HEK293 (cell line): Measurements from ENCODE around the gene C5orf46.
"Not testable (repeated sequence)": the region's sequence is repeated elsewhere in the genome, so short reads cannot be mapped to it uniquely, and the experiment has no call there.

Source experiments
- CTCF ChIA-PET: fragments of 350-600 bp; formaldehyde crosslinking; extraction: SDS; loops from one replicate; lab custom pipeline; 2021; ENCODE audit warnings: antibody characterized with exemption; lab: Yijun Ruan, JAX
- POLR2A ChIA-PET: fragments of 300-600 bp; formaldehyde crosslinking; extraction: SDS; loops from one replicate; lab custom pipeline; 2020; ENCODE audit warnings: antibody characterized with exemption, inconsistent platforms; lab: Yijun Ruan, JAX
- H3K27ac ChIP-seq: fragments of 200-500 bp; sonication (Bioruptor generic); 2 replicates; pipeline ENCODE4 v1.5.1; 2014; ENCODE audit warnings: low read depth, low read length, control low read depth, inconsistent platforms; ENCODE audit errors: extremely low read depth
- H3K36me3 ChIP-seq, 2 experiments: fragments of 200-500 bp in 1 of 2; sonication (Bioruptor generic) in 1 of 2; 1 replicate in 1 of 2; 2 replicates in 1 of 2; pipeline ENCODE4 v1.5.1; 2014 to 2017; ENCODE audit warnings: inconsistent platforms in 2 of 2, low read length in 2 of 2; ENCODE audit not compliant: control insufficient read depth in 2 of 2, insufficient read depth in 1 of 2
- H3K4me1 ChIP-seq: fragments of 200-500 bp; sonication (Bioruptor generic); 2 replicates; pipeline ENCODE4 v1.5.1; 2014; ENCODE audit warnings: mild to moderate bottlenecking, low read length, inconsistent platforms; ENCODE audit not compliant: control insufficient read depth, insufficient read depth
- H3K4me3 ChIP-seq: 2 replicates; pipeline ENCODE4 v1.5.1; 2011; ENCODE audit warnings: low read depth, mild to moderate bottlenecking, control low read depth, low read length, moderate library complexity
- H3K9me3 ChIP-seq: fragments of 200-500 bp; sonication (Bioruptor generic); 2 replicates; pipeline ENCODE4 v1.5.1; 2014; ENCODE audit warnings: low read depth, low read length, inconsistent platforms; ENCODE audit not compliant: control insufficient read depth, insufficient read depth
- GLIS1 ChIP-seq: fragments of 450-650 bp; formaldehyde crosslinking; IDR thresholded peaks from 2 replicates; pipeline ENCODE4 v1.5.1; 2016; ENCODE audit warnings: missing biosample characterization, missing genetic modification characterization
- KLF1 ChIP-seq: fragments of 450-650 bp; formaldehyde crosslinking; IDR thresholded peaks from 2 replicates; pipeline ENCODE4 v1.5.1; 2016; ENCODE audit warnings: missing biosample characterization, missing genetic modification characterization
- KLF16 ChIP-seq: fragments of 450-650 bp; formaldehyde crosslinking; IDR thresholded peaks from 2 replicates; pipeline ENCODE4 v1.5.1; 2017; ENCODE audit warnings: missing biosample characterization, missing genetic modification characterization
- KLF17 ChIP-seq: fragments of 450-650 bp; formaldehyde crosslinking; IDR thresholded peaks from 2 replicates; pipeline ENCODE4 v1.5.1; 2016; ENCODE audit warnings: missing biosample characterization, missing genetic modification characterization
- OVOL3 ChIP-seq: fragments of 450-650 bp; formaldehyde crosslinking; IDR thresholded peaks from 2 replicates; pipeline ENCODE4 v1.5.1; 2016; ENCODE audit warnings: missing biosample characterization, missing genetic modification characterization
- ZFHX2 ChIP-seq: fragments of 450-650 bp; formaldehyde crosslinking; conservative IDR thresholded peaks from 2 replicates; pipeline ENCODE4 v1.5.1; 2016; ENCODE audit warnings: missing biosample characterization, missing genetic modification characterization
- ZNF211 ChIP-seq: fragments of 450-650 bp; formaldehyde crosslinking; IDR thresholded peaks from 2 replicates; pipeline ENCODE4 v1.5.1; 2016; ENCODE audit warnings: low read depth, missing biosample characterization, missing genetic modification characterization
- ZNF416 ChIP-seq: fragments of 450-650 bp; formaldehyde crosslinking; IDR thresholded peaks from 2 replicates; pipeline ENCODE4 v1.5.1; 2016; ENCODE audit warnings: missing biosample characterization, missing genetic modification characterization
- ZNF449 ChIP-seq: fragments of 450-650 bp; formaldehyde crosslinking; IDR thresholded peaks from 2 replicates; pipeline ENCODE4 v1.5.1; 2017; ENCODE audit warnings: missing biosample characterization, mild to moderate bottlenecking, missing genetic modification characterization, moderate library complexity
- ZNF473 ChIP-seq: fragments of 450-650 bp; formaldehyde crosslinking; IDR thresholded peaks from 2 replicates; pipeline ENCODE4 v1.5.1; 2017; ENCODE audit warnings: missing biosample characterization, missing genetic modification characterization
- ZNF521 ChIP-seq: fragments of 450-650 bp; formaldehyde crosslinking; IDR thresholded peaks from 2 replicates; pipeline ENCODE4 v1.5.1; 2017; ENCODE audit warnings: missing biosample characterization, mild to moderate bottlenecking, missing genetic modification characterization
- ZNF701 ChIP-seq: fragments of 450-650 bp; formaldehyde crosslinking; IDR thresholded peaks from 2 replicates; pipeline ENCODE4 v1.5.1; 2016; ENCODE audit warnings: missing biosample characterization, missing genetic modification characterization
- ZNF843 ChIP-seq: fragments of 450-650 bp; formaldehyde crosslinking; IDR thresholded peaks from 2 replicates; pipeline ENCODE4 v1.5.1; 2016; ENCODE audit warnings: missing biosample characterization, missing genetic modification characterization
- ZSCAN16 ChIP-seq: fragments of 450-650 bp; formaldehyde crosslinking; IDR thresholded peaks from 2 replicates; pipeline ENCODE4 v1.5.1; 2016; ENCODE audit warnings: missing biosample characterization, missing genetic modification characterization
- TF ChIP-seq, protein P1 (sequence below): fragments of 450-650 bp; formaldehyde crosslinking; IDR thresholded peaks from 2 replicates; pipeline ENCODE4 v1.5.1; 2016; ENCODE audit warnings: missing biosample characterization, missing genetic modification characterization, borderline replicate concordance
- TF ChIP-seq, protein P2 (sequence below): fragments of 450-650 bp; formaldehyde crosslinking; IDR thresholded peaks from 2 replicates; pipeline ENCODE4 v1.5.0; 2017; ENCODE audit warnings: missing biosample characterization, missing genetic modification characterization, borderline replicate concordance

C5orf46 gene

GRCh38 chr5:147876141-147876540, 30.2 kb downstream of the C5orf46 start (continued):
- TF ChIP-seq, protein P1, sequence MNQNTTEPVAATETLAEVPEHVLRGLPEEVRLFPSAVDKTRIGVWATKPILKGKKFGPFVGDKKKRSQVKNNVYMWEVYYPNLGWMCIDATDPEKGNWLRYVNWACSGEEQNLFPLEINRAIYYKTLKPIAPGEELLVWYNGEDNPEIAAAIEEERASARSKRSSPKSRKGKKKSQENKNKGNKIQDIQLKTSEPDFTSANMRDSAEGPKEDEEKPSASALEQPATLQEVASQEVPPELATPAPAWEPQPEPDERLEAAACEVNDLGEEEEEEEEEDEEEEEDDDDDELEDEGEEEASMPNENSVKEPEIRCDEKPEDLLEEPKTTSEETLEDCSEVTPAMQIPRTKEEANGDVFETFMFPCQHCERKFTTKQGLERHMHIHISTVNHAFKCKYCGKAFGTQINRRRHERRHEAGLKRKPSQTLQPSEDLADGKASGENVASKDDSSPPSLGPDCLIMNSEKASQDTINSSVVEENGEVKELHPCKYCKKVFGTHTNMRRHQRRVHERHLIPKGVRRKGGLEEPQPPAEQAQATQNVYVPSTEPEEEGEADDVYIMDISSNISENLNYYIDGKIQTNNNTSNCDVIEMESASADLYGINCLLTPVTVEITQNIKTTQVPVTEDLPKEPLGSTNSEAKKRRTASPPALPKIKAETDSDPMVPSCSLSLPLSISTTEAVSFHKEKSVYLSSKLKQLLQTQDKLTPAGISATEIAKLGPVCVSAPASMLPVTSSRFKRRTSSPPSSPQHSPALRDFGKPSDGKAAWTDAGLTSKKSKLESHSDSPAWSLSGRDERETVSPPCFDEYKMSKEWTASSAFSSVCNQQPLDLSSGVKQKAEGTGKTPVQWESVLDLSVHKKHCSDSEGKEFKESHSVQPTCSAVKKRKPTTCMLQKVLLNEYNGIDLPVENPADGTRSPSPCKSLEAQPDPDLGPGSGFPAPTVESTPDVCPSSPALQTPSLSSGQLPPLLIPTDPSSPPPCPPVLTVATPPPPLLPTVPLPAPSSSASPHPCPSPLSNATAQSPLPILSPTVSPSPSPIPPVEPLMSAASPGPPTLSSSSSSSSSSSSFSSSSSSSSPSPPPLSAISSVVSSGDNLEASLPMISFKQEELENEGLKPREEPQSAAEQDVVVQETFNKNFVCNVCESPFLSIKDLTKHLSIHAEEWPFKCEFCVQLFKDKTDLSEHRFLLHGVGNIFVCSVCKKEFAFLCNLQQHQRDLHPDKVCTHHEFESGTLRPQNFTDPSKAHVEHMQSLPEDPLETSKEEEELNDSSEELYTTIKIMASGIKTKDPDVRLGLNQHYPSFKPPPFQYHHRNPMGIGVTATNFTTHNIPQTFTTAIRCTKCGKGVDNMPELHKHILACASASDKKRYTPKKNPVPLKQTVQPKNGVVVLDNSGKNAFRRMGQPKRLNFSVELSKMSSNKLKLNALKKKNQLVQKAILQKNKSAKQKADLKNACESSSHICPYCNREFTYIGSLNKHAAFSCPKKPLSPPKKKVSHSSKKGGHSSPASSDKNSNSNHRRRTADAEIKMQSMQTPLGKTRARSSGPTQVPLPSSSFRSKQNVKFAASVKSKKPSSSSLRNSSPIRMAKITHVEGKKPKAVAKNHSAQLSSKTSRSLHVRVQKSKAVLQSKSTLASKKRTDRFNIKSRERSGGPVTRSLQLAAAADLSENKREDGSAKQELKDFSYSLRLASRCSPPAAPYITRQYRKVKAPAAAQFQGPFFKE (tag by site-specific recombination) = no peak
- TF ChIP-seq GLIS1 (tag by site-specific recombination) = no peak
- TF ChIP-seq, protein P2, sequence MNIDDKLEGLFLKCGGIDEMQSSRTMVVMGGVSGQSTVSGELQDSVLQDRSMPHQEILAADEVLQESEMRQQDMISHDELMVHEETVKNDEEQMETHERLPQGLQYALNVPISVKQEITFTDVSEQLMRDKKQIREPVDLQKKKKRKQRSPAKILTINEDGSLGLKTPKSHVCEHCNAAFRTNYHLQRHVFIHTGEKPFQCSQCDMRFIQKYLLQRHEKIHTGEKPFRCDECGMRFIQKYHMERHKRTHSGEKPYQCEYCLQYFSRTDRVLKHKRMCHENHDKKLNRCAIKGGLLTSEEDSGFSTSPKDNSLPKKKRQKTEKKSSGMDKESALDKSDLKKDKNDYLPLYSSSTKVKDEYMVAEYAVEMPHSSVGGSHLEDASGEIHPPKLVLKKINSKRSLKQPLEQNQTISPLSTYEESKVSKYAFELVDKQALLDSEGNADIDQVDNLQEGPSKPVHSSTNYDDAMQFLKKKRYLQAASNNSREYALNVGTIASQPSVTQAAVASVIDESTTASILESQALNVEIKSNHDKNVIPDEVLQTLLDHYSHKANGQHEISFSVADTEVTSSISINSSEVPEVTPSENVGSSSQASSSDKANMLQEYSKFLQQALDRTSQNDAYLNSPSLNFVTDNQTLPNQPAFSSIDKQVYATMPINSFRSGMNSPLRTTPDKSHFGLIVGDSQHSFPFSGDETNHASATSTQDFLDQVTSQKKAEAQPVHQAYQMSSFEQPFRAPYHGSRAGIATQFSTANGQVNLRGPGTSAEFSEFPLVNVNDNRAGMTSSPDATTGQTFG (tag by site-specific recombination) = no peak
- TF ChIP-seq ZNF701 (tag by site-specific recombination) = no peak
- no peak for TF ChIP-seq OVOL3 (tag by site-specific recombination)
- no peak for TF ChIP-seq ZNF473 (tag by site-specific recombination)
- no peak for TF ChIP-seq ZFHX2 (tag by site-specific recombination)

DNA sequence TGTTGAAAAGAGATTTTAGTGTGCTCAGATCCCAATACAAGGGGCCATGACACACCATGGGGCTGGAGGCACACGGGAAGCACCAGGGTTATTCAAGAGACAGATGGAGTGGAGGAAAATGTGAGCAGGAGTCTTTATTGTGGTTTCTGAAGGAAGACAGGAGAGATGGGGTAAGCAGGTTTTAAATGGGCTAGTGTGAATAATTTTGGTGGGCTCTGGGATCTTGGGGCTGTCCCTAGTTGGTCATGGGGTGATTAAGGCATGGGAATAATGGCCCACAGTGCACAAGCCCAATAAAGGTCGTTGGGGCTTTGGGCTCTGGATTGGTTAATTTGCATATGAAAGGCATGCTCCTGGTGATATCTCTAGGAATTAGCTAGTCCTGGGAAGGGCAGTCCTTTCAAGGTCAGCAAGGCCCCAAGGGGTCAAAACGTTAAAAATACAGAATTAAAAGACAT, 31.4 kb downstream of the C5orf46 start:
- Histone ChIP-seq H3K36me3 (no peaks in the 10 kb centered on the region), H3K4me1 (no peaks in the 10 kb centered on the region), H3K4me3 (no peak overlapping the region), H3K9me3 (no peaks in the 10 kb centered on the region), H3K27ac (no peak overlapping the region)
- TF ChIP-seq ZSCAN16 (tag by site-specific recombination) = no peak
- no peak for TF ChIP-seq KLF17 (tag by site-specific recombination)
- TF ChIP-seq ZNF416 (tag by site-specific recombination) = no peak
- TF ChIP-seq ZNF843 (tag by site-specific recombination) = no peak
- TF ChIP-seq ZNF521 = no peak
- no peak for TF ChIP-seq KLF16 (tag by site-specific recombination)
- no peak for TF ChIP-seq KLF1 (tag by site-specific recombination)
- no peak for TF ChIP-seq ZNF449
- no peak for TF ChIP-seq ZNF211
- CTCF ChIA-PET = interaction anchor here (0.8 to 0.9 kb wide), 2 partner anchors 13 to 17 kb away, joined by 3 read pairs; no protein-coding TSS in a partner anchor
- POLR2A ChIA-PET = no interaction called here

GRCh38 chr5:147874118-147874875, 32.0 kb downstream of the C5orf46 start:
- CTCF ChIA-PET, POLR2A ChIA-PET, H3K4me3 ChIP-seq, H3K9me3 ChIP-seq, H3K4me1 ChIP-seq, H3K27ac ChIP-seq, H3K36me3 ChIP-seq: not testable (repeated sequence)

GRCh38 chr5:147872744-147873435, 33.4 kb downstream of the C5orf46 start:
- H3K27ac ChIP-seq, H3K4me1 ChIP-seq, H3K36me3 ChIP-seq, CTCF ChIA-PET, POLR2A ChIA-PET, H3K4me3 ChIP-seq, H3K9me3 ChIP-seq: not testable (repeated sequence)
